SH-SY5Y (cell line): Measurements from ENCODE around the gene CIZ1.

Experiments used
- GATA2 ChIP-seq: IDR thresholded peaks from 2 replicates; pipeline ENCODE4 v1.6.1; 2011; ENCODE audit warnings: mild to moderate bottlenecking, low read depth, low read length
- GATA3 ChIP-seq: IDR thresholded peaks from 2 replicates; pipeline ENCODE4 v1.6.1; 2011; ENCODE audit warnings: low read depth, mild to moderate bottlenecking, low read length, moderate library complexity

The CIZ1 gene

GRCh38 chr9:128191406-128192046 lies at the start of gene CIZ1:
Gene CIZ1 (minus strand): TSS chr9:128191572. CDS start chr9:128190857, 715 bp downstream.
- no peak for TF ChIP-seq GATA3
- TF ChIP-seq GATA2 = no peak

GRCh38 chr9:128233817-128234406 lies 42.5 kb upstream of the CIZ1 start:
- TF ChIP-seq GATA3 (no peak), GATA2 (no peak)

- TF ChIP-seq GATA2 (no peak), GATA3 (no peak)
Measured at GRCh38 chr9:128232528-128233428, 41.4 kb upstream of the CIZ1 start.

- TF ChIP-seq GATA2 (no peak), GATA3 (no peak)
Measured at GRCh38 chr9:128231638-128232527, 40.5 kb upstream of the CIZ1 start.

GRCh38 chr9:128226412-128226801 lies 35.0 kb upstream of the CIZ1 start:
- no peak for TF ChIP-seq GATA3
- no peak for TF ChIP-seq GATA2

- no peak for TF ChIP-seq GATA2
- TF ChIP-seq GATA3 = no peak
Measured at GRCh38 chr9:128225770-128226411, 34.5 kb upstream of the CIZ1 start.

- no peak for TF ChIP-seq GATA2
- TF ChIP-seq GATA3 = no peak
Measured at GRCh38 chr9:128224877-128225276, 33.5 kb upstream of the CIZ1 start.

- TF ChIP-seq GATA2 (no peak), GATA3 (no peak)
Measured at GRCh38 chr9:128222880-128223670, 31.7 kb upstream of the CIZ1 start.

GRCh38 chr9:128222026-128222425 lies 30.7 kb upstream of the CIZ1 start:
- TF ChIP-seq GATA3 (no peak), GATA2 (no peak)

GRCh38 chr9:128219831-128220230 lies 28.5 kb upstream of the CIZ1 start:
- TF ChIP-seq GATA3 = no peak
- TF ChIP-seq GATA2 = no peak

- no peak for TF ChIP-seq GATA3
- no peak for TF ChIP-seq GATA2
Measured at GRCh38 chr9:128218518-128219389, 27.4 kb upstream of the CIZ1 start.

GRCh38 chr9:128218172-128218517 lies 26.8 kb upstream of the CIZ1 start:
- TF ChIP-seq GATA3 = no peak
